ENCODE data around the gene ZMYM5.
"Not testable (repeated sequence)": the region's sequence is repeated elsewhere in the genome, so short reads cannot be mapped to it uniquely, and the experiment has no call there.

Gene ZMYM5

GRCh38 chr13:19863323-19864023 lies at the start of gene ZMYM5:
TSS of gene ZMYM5 (minus strand) at chr13:19863649. CDS start at chr13:19852180, 11,469 bp downstream.
- peak; percentile 95 for DNase-seq (ENCODE audit: low read depth)

GRCh38 chr13:19910336-19911072 lies 47.1 kb upstream of the ZMYM5 start:
- no peak for DNase-seq (ENCODE audit: low read depth)

- no peak for DNase-seq (ENCODE audit: low read depth)
Observed at GRCh38 chr13:19908350-19908986, 45.0 kb upstream of the ZMYM5 start.

GRCh38 chr13:19905487-19906195 lies 42.2 kb upstream of the ZMYM5 start:
- not testable (repeated sequence) for DNase-seq (ENCODE audit: low read depth)

- no peak for DNase-seq (ENCODE audit: low read depth)
Observed at GRCh38 chr13:19890030-19890429, 26.6 kb upstream of the ZMYM5 start.

- no peak for DNase-seq (ENCODE audit: low read depth)
Observed at GRCh38 chr13:19888799-19889198, 25.4 kb upstream of the ZMYM5 start.

GRCh38 chr13:19882231-19882630 lies 18.8 kb upstream of the ZMYM5 start:
- no peak for DNase-seq (ENCODE audit: low read depth)

- DNase-seq (ENCODE audit: low read depth), result no peak
Observed at GRCh38 chr13:19881641-19882040, 18.2 kb upstream of the ZMYM5 start.

GRCh38 chr13:19864746-19865309 lies 1.4 kb upstream of the ZMYM5 start:
- peak; percentile 58 for DNase-seq (ENCODE audit: low read depth)

- DNase-seq (ENCODE audit: low read depth), result peak; percentile 51
Observed at GRCh38 chr13:19864024-19864745, 736 bp upstream of the ZMYM5 start.

- peak; percentile 19 for DNase-seq (ENCODE audit: low read depth)
Observed at GRCh38 chr13:19862481-19863313, 752 bp downstream of the ZMYM5 start.

GRCh38 chr13:19861762-19862161 lies 1.7 kb downstream of the ZMYM5 start:
- no peak for DNase-seq (ENCODE audit: low read depth)

- no peak for DNase-seq (ENCODE audit: low read depth)
Observed at GRCh38 chr13:19860884-19861655, 2.4 kb downstream of the ZMYM5 start.

- DNase-seq (ENCODE audit: low read depth), result not testable (repeated sequence)
Observed at GRCh38 chr13:19857637-19858036, 5.8 kb downstream of the ZMYM5 start.

GRCh38 chr13:19852766-19853165 lies 10.7 kb downstream of the ZMYM5 start:
- no peak for DNase-seq (ENCODE audit: low read depth)

GRCh38 chr13:19845758-19846157 lies 17.7 kb downstream of the ZMYM5 start:
- no peak for DNase-seq (ENCODE audit: low read depth)

GRCh38 chr13:19838865-19839275 lies 24.6 kb downstream of the ZMYM5 start:
- DNase-seq (ENCODE audit: low read depth), result no peak

GRCh38 chr13:19836472-19836871 lies 27.0 kb downstream of the ZMYM5 start:
- DNase-seq (ENCODE audit: low read depth), result no peak

- no peak for DNase-seq (ENCODE audit: low read depth)
Observed at GRCh38 chr13:19834704-19835103, 28.7 kb downstream of the ZMYM5 start.

- no peak for DNase-seq (ENCODE audit: low read depth)
Observed at GRCh38 chr13:19822673-19823072, 40.8 kb downstream of the ZMYM5 start.
